Stimulated activated CD4-positive, alpha-beta T cell treated with anti-CD3 and anti-CD28 coated beads, Interleukin-4, amount 100 ng/mL, for 4 hours (primary cell): ENCODE measurements around the gene SPINK8.
A peak's percentile ranks its signal among the peaks of the same experiment; 100 is the strongest.

Experiments used
- DNase-seq, 2 experiments: peaks; one replicate each; pipeline ENCODE4 v3.0.0-alpha.2; 2020

SPINK8 gene

DNA sequence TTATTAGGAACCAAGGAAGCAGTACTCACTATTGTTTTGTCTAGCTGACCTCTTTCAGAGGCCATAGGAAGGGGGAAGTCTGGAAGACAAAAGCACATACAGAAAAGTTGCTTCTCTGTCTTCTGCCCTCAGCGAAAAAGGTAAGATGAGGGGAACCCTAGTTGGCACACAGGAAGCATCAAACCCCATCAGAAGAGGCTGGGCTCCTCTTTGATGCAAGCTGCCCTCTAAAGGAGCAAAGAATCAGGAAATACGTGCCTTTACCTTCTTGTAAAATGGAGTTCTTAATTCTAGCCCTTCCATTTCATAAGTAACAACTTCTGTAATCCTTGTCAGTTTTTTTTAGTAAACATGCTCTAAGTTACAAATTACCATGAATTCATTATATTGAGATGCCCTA lies 12.5 kb downstream of the SPINK8 start:
- no peak for DNase-seq

DNA sequence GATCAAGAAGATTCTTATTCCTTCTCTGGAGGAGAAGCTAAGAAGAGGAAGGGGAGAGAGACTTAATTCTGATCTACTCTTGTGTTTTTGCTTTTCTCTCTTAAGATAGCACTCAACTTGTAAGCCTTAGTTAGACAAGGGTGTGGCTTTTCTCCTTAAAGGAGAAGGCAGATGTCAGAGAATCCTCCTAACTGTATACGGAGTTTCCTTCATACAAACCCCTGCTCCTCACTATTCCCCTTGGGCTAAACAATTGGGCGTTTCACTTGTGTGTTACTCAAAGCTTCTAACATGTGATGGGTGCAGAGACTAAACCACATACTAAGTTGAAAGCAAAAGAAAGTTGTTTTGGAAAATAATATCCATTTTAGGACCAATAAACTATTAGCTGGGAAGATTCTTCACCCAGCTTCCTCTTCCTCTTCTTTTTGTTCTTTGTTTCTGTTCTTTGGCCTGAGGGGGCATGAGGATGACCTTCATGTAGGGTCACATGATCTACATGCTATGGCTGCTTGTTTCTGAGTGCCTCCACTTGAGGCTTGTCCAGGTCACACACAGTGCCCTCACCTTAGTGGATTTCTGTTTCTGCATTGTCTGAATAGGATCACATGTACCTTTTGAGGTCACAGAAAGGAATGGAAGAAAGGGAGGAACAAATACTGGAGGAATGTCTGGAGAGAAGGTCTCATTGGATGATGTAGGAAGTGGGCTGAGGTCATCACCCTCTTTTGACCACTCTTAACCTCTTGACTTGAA lies 14.6 kb downstream of the SPINK8 start:
- no peak for DNase-seq

DNA sequence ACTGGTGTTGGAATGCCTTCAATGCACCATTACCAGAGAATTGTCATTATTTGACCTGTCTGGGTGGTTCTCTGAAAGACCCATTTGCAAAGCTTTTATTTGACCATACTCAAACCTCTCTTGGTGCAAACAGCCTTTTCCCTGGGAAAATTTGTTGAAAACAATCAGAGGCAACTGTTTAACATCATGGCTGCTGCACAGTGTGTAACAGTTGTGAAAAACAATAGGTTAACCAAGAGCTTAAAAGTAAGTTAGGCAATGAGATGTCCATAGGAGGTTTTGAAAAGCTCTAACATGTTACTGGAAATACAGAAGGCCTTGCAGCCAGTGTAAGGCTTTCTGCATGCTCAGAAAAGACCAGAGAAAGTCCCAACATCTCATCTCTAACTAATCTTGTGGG lies 18.9 kb downstream of the SPINK8 start:
- DNase-seq = no peak

DNA sequence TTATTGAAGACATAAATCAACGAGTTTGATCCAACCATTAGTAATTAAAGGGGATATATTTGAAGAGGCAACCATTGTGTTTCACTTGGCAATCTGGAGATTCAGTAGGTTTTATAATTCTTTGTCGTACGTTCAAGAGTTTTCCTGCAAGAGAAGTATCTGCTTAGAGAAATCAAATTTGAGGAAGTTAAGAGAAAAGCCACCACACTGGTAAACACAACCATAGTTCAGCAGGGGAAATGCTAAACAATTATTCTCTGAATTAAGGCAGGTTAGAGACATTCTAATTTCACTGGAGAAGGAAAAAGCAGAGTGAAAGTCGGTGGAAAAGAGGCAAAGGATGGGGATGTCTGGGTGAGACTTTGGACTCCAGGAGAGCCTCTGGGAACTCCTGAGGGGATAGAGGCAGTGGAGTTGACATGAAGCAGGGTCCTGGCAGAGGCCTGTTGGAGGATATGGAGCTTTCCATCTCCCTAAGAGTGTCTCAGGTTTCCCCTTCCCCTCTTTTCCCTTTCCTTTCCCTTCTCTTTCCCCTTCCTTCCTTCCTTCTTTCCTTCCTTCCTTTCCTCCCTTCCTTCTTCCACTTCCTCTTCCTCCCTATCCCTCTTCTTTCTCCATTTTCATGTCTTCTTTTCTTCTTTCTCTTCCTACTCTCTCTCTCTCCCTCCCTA lies 26.5 kb downstream of the SPINK8 start:
- no peak for DNase-seq

- no peak for DNase-seq
Observed at GRCh38 chr3:48306290-48306689, 27.2 kb downstream of the SPINK8 start.

- no peak for DNase-seq
Observed at GRCh38 chr3:48305396-48305795, 28.1 kb downstream of the SPINK8 start.

GRCh38 chr3:48303021-48303420 lies 30.4 kb downstream of the SPINK8 start:
- no peak for DNase-seq

DNA sequence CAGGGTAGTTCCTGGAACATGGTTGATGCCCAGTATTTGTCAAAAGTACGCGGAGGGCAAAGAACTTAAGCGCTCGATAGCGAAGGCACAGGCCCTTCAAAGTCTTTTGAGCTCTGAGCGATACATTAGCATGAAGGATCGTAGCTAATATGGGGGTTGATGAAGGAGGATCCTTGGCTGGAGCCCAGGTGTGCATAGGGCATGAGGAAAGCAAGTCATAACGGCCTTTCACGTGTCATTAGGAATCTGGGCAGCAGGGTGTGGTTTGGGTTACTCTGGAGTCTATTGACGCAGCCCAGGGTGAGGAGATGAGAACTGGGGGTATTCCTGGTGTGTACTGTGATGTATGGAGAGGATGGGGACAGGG lies 31.7 kb downstream of the SPINK8 start:
- DNase-seq = peak in 1 of 2 experiments; percentile 12

GRCh38 chr3:48301020-48301799 lies 32.3 kb downstream of the SPINK8 start, which contains the start of gene NME6:
TSS of gene NME6 (minus strand) at chr3:48301367.
- DNase-seq = peak; percentile 86 to 95

DNA sequence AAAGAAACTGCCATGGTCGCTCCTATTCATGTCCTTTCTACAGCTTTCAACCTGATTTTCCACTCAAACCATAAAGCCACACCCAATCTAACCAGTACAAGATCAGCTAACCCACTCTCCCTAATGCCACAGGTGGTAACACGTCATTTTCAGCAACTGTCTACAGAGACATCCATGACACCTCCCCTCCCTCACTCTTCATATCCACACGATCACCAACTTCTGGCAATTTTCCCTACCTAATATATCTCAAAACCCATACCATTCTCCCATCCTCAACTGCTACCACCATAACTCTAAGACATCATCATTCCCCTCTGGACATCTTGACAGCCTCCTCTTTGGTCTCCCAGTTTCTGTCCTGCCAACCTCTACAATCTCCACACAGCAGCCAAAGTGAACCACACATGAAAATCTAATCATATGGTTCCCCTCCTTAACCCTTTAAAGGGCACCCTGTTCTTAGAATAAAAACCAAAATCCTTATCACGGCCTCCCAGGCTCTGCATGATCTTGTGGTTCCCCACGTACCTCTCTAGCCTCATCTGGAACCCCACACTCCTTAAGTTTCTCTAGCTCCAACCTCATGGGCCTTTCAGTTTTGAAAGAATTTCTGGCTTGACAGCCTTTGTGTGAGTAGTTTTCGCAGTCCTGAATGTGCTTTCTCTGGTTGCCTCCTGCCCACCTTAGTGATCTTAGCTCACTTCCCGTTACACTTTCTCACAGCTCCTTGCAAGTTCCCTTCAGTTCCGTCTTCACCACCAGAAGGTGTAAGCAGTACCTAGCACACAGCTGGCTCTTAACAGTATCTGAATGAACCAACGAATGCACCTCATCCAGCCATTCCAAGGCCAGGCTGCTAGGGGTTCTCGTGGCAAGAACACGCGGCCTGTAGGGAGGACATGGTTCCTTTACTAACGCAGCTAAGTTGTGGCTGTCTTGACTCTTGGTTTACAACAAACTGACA lies 33.4 kb downstream of the SPINK8 start:
- peak; percentile 7 to 24 for DNase-seq

- DNase-seq = no peak
Observed at GRCh38 chr3:48297111-48297810, 36.2 kb downstream of the SPINK8 start.

DNA sequence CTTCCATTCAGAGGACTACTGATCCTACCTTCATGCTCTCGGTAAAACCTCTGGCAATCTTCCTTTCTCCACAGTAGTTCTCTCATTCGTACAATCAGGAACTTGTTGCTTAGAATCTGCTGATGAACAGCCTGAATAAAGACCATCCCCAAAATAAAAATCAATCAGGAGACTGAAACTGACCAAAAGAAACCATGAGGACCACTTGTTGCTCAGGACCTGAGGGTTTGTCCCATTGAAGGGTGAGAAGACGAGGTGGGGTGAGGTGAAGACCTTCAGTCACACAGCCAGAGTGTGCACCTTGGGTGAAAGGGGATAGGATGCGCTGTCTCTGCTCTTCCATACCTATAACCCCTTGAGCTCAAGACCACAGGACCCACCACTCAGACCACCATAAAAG lies 36.8 kb downstream of the SPINK8 start:
- DNase-seq = no peak

- no peak for DNase-seq
Observed at GRCh38 chr3:48294611-48295263, 38.7 kb downstream of the SPINK8 start.

GRCh38 chr3:48289659-48290058 lies 43.8 kb downstream of the SPINK8 start:
- DNase-seq = no peak

DNA sequence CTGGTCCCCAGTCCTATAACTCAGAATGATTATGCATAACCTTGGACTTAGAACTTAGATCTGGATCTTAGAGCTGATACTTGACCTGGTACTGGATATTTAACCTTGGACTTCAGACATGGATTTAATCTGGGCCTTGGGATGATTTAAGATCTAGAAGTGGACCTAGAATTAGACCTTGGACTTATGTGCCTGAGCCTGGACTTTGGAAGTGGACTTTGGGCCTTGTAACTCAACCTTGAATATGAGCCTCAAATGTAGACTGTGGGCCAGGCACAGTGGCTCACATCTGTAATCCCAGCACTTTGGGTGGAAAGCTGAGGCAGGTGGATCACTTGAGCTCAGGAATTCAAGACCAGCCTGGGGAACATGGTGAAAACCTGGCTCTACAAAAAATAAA lies 46.4 kb downstream of the SPINK8 start:
- no peak for DNase-seq

- no peak for DNase-seq
Observed at GRCh38 chr3:48286308-48286707, 47.2 kb downstream of the SPINK8 start.

- no peak for DNase-seq
Observed at GRCh38 chr3:48285675-48286074, 47.8 kb downstream of the SPINK8 start.

GRCh38 chr3:48285132-48285531 lies 48.3 kb downstream of the SPINK8 start:
- no peak for DNase-seq

GRCh38 chr3:48280881-48281280 lies 52.6 kb downstream of the SPINK8 start:
- DNase-seq = no peak

DNA sequence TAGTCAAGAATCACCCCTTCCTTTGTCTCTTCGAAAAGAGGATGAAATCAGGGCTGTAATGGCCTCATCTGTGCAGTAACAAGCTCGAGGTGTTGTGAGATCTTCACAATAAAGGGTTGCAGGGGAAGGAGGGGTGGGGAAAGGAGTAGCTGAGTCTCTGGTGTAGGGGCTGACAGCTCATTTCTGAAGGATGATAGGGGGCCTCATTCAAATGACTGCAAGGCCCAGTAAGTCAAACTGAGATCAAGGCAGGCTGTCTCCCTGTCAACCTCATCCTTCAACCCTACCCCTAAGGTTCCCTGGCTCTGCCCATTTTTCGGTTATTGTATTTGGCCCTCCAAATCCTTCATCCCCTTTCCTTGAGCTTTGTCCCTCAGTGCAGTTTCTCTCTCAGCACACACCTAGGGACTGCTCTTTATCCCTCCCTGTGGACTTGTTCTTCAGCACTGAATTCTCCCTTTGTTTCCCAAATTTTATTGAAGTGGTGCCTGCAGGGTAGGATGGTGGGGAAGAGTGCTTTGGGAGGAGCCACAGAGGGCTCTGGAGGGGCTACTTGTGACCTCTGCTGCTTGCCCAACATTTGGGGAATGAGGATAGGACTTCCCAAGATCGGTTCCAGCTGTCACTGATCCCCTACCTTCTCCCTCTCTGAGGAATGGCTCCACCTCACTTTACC lies 54.4 kb downstream of the SPINK8 start:
- DNase-seq = no peak
